Chondrocyte (in vitro differentiated cells): ENCODE measurements around the gene NOTCH1. TPM values are rescaled to one million over a fixed set of nuclear protein-coding genes. Genes with fewer than 3 reads are reported as not detected.

Experiments used
- DNase-seq: peaks from one replicate; pipeline ENCODE4 v3.0.0; 2021; ENCODE audit warnings: mixed read lengths, low spot score
- H3K27ac Mint-ChIP-seq: one replicate; pipeline ENCODE4 v1.8.0; 2021; ENCODE audit warnings: mild to moderate bottlenecking, moderate library complexity, mixed read lengths; ENCODE audit not compliant: unreplicated experiment
- H3K27me3 Mint-ChIP-seq: 2 replicates; pipeline ENCODE4 v1.8.0; 2021; ENCODE audit warnings: low read depth, mixed read lengths
- H3K36me3 Mint-ChIP-seq: 2 replicates; pipeline ENCODE4 v1.8.0; 2021; ENCODE audit warnings: low read depth, mixed read lengths
- H3K4me1 Mint-ChIP-seq: 2 replicates; pipeline ENCODE4 v1.8.0; 2021; ENCODE audit warnings: low read depth, mild to moderate bottlenecking, mixed read lengths
- H3K4me3 Mint-ChIP-seq: one replicate; pipeline ENCODE4 v1.8.0; 2021; ENCODE audit warnings: mild to moderate bottlenecking, moderate library complexity, mixed read lengths; ENCODE audit not compliant: unreplicated experiment
- H3K9me3 Mint-ChIP-seq: 2 replicates; pipeline ENCODE4 v1.8.0; 2021; ENCODE audit warnings: low read depth, mixed read lengths
- total RNA-seq: library from RNA; stranded (reverse); gene quantifications from 3 replicates; pipeline ENCODE4 v1.2.1, GENCODE V29; 2021
- TF ChIP-seq, protein P1 (sequence below): fragments of 200-600 bp; sonication (generic); IDR thresholded peaks from 2 replicates; pipeline ENCODE4 v1.5.0; 2021; ENCODE audit warnings: antibody characterized with exemption, mild to moderate bottlenecking, moderate library complexity

NOTCH1 gene
- total RNA-seq, 1 donor from 2014 or later = 28.7 TPM

GRCh38 chr9:136517012-136517743 lies 28.7 kb downstream of the NOTCH1 start:
- Mint-ChIP-seq H3K27me3 (no peaks in the 10 kb centered on the region), H3K27ac (no peak overlapping the region), H3K4me3 (no peak overlapping the region), H3K36me3 (peaks cover 2% of the 10 kb centered on the region), H3K4me1 (peaks cover 4% of the 10 kb centered on the region), H3K9me3 (no peaks in the 10 kb centered on the region)
- no peak for DNase-seq
- TF ChIP-seq, protein P1, sequence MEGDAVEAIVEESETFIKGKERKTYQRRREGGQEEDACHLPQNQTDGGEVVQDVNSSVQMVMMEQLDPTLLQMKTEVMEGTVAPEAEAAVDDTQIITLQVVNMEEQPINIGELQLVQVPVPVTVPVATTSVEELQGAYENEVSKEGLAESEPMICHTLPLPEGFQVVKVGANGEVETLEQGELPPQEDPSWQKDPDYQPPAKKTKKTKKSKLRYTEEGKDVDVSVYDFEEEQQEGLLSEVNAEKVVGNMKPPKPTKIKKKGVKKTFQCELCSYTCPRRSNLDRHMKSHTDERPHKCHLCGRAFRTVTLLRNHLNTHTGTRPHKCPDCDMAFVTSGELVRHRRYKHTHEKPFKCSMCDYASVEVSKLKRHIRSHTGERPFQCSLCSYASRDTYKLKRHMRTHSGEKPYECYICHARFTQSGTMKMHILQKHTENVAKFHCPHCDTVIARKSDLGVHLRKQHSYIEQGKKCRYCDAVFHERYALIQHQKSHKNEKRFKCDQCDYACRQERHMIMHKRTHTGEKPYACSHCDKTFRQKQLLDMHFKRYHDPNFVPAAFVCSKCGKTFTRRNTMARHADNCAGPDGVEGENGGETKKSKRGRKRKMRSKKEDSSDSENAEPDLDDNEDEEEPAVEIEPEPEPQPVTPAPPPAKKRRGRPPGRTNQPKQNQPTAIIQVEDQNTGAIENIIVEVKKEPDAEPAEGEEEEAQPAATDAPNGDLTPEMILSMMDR = no peak

GRCh38 chr9:136516191-136516654 lies 29.6 kb downstream of the NOTCH1 start:
- Mint-ChIP-seq H3K27ac (no peak overlapping the region), H3K4me3 (no peak overlapping the region), H3K27me3 (no peaks in the 10 kb centered on the region), H3K4me1 (peaks cover 4% of the 10 kb centered on the region), H3K9me3 (no peaks in the 10 kb centered on the region), H3K36me3 (peaks cover 4% of the 10 kb centered on the region)
- TF ChIP-seq, protein P1 = no peak
- no peak for DNase-seq

- no peak overlapping the region for H3K27ac Mint-ChIP-seq
- peaks cover 6% of the 10 kb centered on the region for H3K36me3 Mint-ChIP-seq
- no peaks in the 10 kb centered on the region for H3K27me3 Mint-ChIP-seq
- peaks cover 3% of the 10 kb centered on the region for H3K4me1 Mint-ChIP-seq
- no peak for DNase-seq
- no peaks in the 10 kb centered on the region for H3K9me3 Mint-ChIP-seq
- H3K4me3 Mint-ChIP-seq = no peak overlapping the region
- TF ChIP-seq, protein P1 = no peak
Observed at GRCh38 chr9:136515276-136515675, 30.6 kb downstream of the NOTCH1 start.

DNA sequence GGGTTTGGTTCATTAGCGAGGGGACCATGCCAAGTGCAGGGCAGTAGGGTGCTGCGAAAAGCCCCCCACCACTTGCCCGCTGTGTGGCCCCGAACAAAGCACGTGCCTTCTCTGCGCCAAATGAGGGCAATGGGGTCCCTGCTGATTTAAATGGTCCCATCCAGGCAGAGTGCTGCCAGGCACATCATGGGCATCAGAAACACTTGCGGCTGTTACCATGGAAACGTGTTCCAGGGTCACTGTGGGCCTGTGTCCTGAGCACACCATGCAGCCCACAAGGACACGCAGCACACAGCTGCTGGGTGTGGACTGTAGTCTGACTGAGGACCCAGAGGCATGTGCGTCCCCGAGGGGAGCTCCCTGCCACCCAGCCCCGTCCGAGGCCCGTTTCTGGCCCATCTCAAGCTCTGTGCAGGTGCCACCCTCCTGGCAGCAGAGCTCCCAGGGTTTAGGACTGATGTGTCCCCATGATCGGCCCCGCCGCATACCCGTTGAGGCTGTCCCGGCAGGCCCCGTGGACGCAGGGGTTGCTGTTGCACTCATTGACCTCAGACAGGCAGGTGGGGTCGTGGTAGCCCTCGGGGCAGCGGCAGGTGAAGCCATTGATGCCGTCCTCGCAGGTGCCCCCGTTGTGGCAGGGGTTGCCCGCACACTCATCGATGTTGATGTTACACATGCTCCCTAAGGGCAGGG lies 31.7 kb downstream of the NOTCH1 start:
- DNase-seq = no peak
- Mint-ChIP-seq H3K4me1 (no peaks in the 10 kb centered on the region), H3K9me3 (no peaks in the 10 kb centered on the region), H3K36me3 (peaks cover 6% of the 10 kb centered on the region), H3K27ac (no peak overlapping the region), H3K4me3 (no peak overlapping the region), H3K27me3 (no peaks in the 10 kb centered on the region)
- TF ChIP-seq, protein P1 = no peak

DNA sequence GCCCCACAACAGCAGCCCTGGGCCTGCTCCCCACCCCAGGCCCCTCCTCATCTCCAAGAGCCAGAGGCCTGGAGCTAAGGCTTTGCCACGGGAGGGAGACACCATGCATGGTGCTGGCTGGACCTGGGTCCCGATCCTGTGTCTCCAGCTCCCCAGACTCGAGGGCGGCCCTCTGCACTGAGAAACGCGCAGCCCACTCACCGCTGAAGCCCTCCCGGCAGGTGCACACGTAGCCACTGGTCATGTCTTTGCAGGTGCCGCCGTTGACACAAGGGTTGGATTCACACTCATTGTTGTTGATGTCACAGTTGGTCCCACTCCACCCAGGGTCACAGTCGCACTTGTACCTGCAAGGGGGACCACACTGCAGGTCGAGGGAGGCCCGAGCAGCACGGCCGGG lies 32.7 kb downstream of the NOTCH1 start:
- Mint-ChIP-seq H3K9me3 (no peaks in the 10 kb centered on the region), H3K4me1 (no peaks in the 10 kb centered on the region), H3K4me3 (no peak overlapping the region), H3K27me3 (no peaks in the 10 kb centered on the region), H3K36me3 (peaks cover 6% of the 10 kb centered on the region), H3K27ac (no peak overlapping the region)
- TF ChIP-seq, protein P1 = no peak
- no peak for DNase-seq
